HEK293 (cell line): ENCODE measurements around the gene CNIH1.

Experiments
- CTCF ChIA-PET: fragments of 350-600 bp; formaldehyde crosslinking; extraction: SDS; loops from one replicate; lab custom pipeline; 2021; ENCODE audit warnings: antibody characterized with exemption; lab: Yijun Ruan, JAX
- POLR2A ChIA-PET: fragments of 300-600 bp; formaldehyde crosslinking; extraction: SDS; loops from one replicate; lab custom pipeline; 2020; ENCODE audit warnings: antibody characterized with exemption, inconsistent platforms; lab: Yijun Ruan, JAX
- H3K27ac ChIP-seq: fragments of 200-500 bp; sonication (Bioruptor generic); 2 replicates; pipeline ENCODE4 v1.5.1; 2014; ENCODE audit warnings: low read depth, low read length, control low read depth, inconsistent platforms; ENCODE audit errors: extremely low read depth
- H3K36me3 ChIP-seq, 2 experiments: fragments of 200-500 bp in 1 of 2; sonication (Bioruptor generic) in 1 of 2; 1 replicate in 1 of 2; 2 replicates in 1 of 2; pipeline ENCODE4 v1.5.1; 2014 to 2017; ENCODE audit warnings: inconsistent platforms in 2 of 2, low read length in 2 of 2; ENCODE audit not compliant: control insufficient read depth in 2 of 2, insufficient read depth in 1 of 2
- H3K4me1 ChIP-seq: fragments of 200-500 bp; sonication (Bioruptor generic); 2 replicates; pipeline ENCODE4 v1.5.1; 2014; ENCODE audit warnings: mild to moderate bottlenecking, low read length, inconsistent platforms; ENCODE audit not compliant: control insufficient read depth, insufficient read depth
- H3K4me3 ChIP-seq: 2 replicates; pipeline ENCODE4 v1.5.1; 2011; ENCODE audit warnings: low read depth, mild to moderate bottlenecking, control low read depth, low read length, moderate library complexity
- H3K9me3 ChIP-seq: fragments of 200-500 bp; sonication (Bioruptor generic); 2 replicates; pipeline ENCODE4 v1.5.1; 2014; ENCODE audit warnings: low read depth, low read length, inconsistent platforms; ENCODE audit not compliant: control insufficient read depth, insufficient read depth
- BCL11B ChIP-seq: fragments of 450-650 bp; formaldehyde crosslinking; IDR thresholded peaks from 2 replicates; pipeline ENCODE4 v1.5.1; 2016; ENCODE audit warnings: low read depth, missing biosample characterization, missing genetic modification characterization
- GLIS2 ChIP-seq: fragments of 450-650 bp; formaldehyde crosslinking; IDR thresholded peaks from 2 replicates; pipeline ENCODE4 v1.5.1; 2016; ENCODE audit warnings: missing biosample characterization, missing genetic modification characterization
- HOXC10 ChIP-seq: sonication (generic); formaldehyde crosslinking; IDR thresholded peaks from 2 replicates; pipeline ENCODE4 v1.8.1; 2023; ENCODE audit warnings: mild to moderate bottlenecking, missing genetic modification reagents
- SETDB1 ChIP-seq: IDR thresholded peaks from one replicate; pipeline ENCODE4 v1.6.1; 2017; ENCODE audit warnings: mild to moderate bottlenecking, low read length, moderate library complexity, mixed read lengths; ENCODE audit not compliant: insufficient read length
- ZBTB20 ChIP-seq: fragments of 450-650 bp; formaldehyde crosslinking; IDR thresholded peaks from 2 replicates; pipeline ENCODE4 v1.5.1; 2016; ENCODE audit warnings: missing biosample characterization, missing genetic modification characterization
- ZBTB7A ChIP-seq: fragments of 450-650 bp; formaldehyde crosslinking; IDR thresholded peaks from 2 replicates; pipeline ENCODE4 v1.5.1; 2016; ENCODE audit warnings: low read depth, missing biosample characterization, missing genetic modification characterization
- ZNF138 ChIP-seq: fragments of 450-650 bp; formaldehyde crosslinking; IDR thresholded peaks from 2 replicates; pipeline ENCODE4 v1.5.1; 2016; ENCODE audit warnings: missing biosample characterization, missing genetic modification characterization, borderline replicate concordance
- ZNF239 ChIP-seq: fragments of 450-650 bp; formaldehyde crosslinking; IDR thresholded peaks from 2 replicates; pipeline ENCODE4 v1.5.1; 2016; ENCODE audit warnings: missing biosample characterization, missing genetic modification characterization
- ZNF394 ChIP-seq: fragments of 450-650 bp; formaldehyde crosslinking; IDR thresholded peaks from 2 replicates; pipeline ENCODE4 v1.5.1; 2016; ENCODE audit warnings: missing biosample characterization, missing genetic modification characterization, mild to moderate bottlenecking, moderate library complexity, borderline replicate concordance
- ZNF433 ChIP-seq: fragments of 450-650 bp; formaldehyde crosslinking; IDR thresholded peaks from 2 replicates; pipeline ENCODE4 v1.5.1; 2016; ENCODE audit warnings: missing biosample characterization, missing genetic modification characterization, low read depth
- ZNF518A ChIP-seq: fragments of 450-650 bp; formaldehyde crosslinking; conservative IDR thresholded peaks from 2 replicates; pipeline ENCODE4 v1.5.1; 2016; ENCODE audit warnings: low read depth, missing biosample characterization, missing genetic modification characterization
- ZNF600 ChIP-seq: fragments of 450-650 bp; formaldehyde crosslinking; IDR thresholded peaks from 2 replicates; pipeline ENCODE4 v1.5.1; 2016; ENCODE audit warnings: missing biosample characterization, missing genetic modification characterization
- ZNF658 ChIP-seq: fragments of 450-650 bp; formaldehyde crosslinking; IDR thresholded peaks from 2 replicates; pipeline ENCODE4; 2016; ENCODE audit warnings: missing biosample characterization, missing genetic modification characterization
- ZNF747 ChIP-seq: fragments of 450-650 bp; formaldehyde crosslinking; IDR thresholded peaks from 2 replicates; pipeline ENCODE4 v1.5.1; 2016; ENCODE audit warnings: missing biosample characterization, missing genetic modification characterization
- ZNF791 ChIP-seq: fragments of 450-650 bp; formaldehyde crosslinking; IDR thresholded peaks from 2 replicates; pipeline ENCODE4 v1.5.1; 2016; ENCODE audit warnings: missing biosample characterization, missing genetic modification characterization
- TF ChIP-seq, protein P1 (sequence below): fragments of 450-650 bp; formaldehyde crosslinking; IDR thresholded peaks from 2 replicates; pipeline ENCODE4 v1.5.1; 2016; ENCODE audit warnings: missing biosample characterization, missing genetic modification characterization
- TF ChIP-seq, protein P2 (sequence below): fragments of 450-650 bp; formaldehyde crosslinking; IDR thresholded peaks from 2 replicates; pipeline ENCODE4 v1.5.1; 2016; ENCODE audit warnings: missing biosample characterization, missing genetic modification characterization
- TF ChIP-seq, protein P3 (sequence below): fragments of 450-650 bp; formaldehyde crosslinking; IDR thresholded peaks from 2 replicates; pipeline ENCODE4 v1.5.1; 2016; ENCODE audit warnings: missing biosample characterization, missing genetic modification characterization

The CNIH1 gene

DNA sequence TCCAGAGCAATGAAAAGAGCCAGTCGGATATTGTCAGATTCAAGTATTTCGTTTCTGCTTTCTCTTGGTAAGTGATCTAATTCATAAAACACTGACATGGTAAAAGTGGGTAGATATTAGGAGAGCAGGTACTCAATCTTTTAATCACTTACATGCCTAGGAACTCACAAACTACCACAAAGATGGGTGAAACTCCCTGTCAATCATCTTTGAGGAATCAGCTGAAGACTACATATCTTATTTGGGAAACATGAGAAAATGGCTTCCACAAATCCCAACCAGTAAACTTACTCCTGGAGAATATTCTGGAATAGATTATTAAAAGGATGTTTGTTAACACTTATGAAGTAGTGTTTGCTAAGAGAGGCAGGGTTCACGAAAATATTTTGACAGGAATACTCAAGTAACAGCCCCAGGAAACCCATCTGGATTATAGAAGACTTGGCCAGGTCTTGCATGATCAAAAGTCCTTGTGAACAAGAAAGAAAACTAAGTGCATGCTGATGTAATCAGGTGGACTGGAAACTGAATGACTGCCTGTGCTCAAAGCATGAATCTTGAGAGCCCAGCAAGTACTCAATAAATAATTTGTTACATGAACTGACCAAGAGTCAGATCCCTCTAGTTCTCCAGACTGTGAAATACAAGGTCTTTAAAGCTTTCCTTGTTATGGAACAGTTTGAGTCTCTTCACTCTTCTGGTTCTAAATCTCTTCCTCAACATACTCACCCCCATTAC lies 15.5 kb downstream of the CNIH1 start:
- no peaks in the 10 kb centered on the region for H3K4me1 ChIP-seq
- ChIA-PET CTCF (interaction anchor here (0.6 kb wide), 2 partner anchors 18 to 309 kb away, joined by 3 to 4 read pairs; no protein-coding TSS in a partner anchor), POLR2A (no interaction called here)
- no peak overlapping the region for H3K27ac ChIP-seq
- TF ChIP-seq GLIS2 (tag by site-specific recombination) (no peak), ZNF600 (tag by site-specific recombination) (peak; percentile 24; the same call in 1 of the 2 replicates)
- no peak overlapping the region for H3K4me3 ChIP-seq
- H3K36me3 ChIP-seq = peaks cover 31 to 66% of the 10 kb centered on the region in 2 experiments
- H3K9me3 ChIP-seq = no peaks in the 10 kb centered on the region

- Histone ChIP-seq H3K4me1 (no peaks in the 10 kb centered on the region), H3K36me3 (peaks cover 24 to 61% of the 10 kb centered on the region in 2 experiments), H3K27ac (no peak overlapping the region), H3K9me3 (no peaks in the 10 kb centered on the region), H3K4me3 (no peak overlapping the region)
- CTCF ChIA-PET = interaction anchor here (0.6 to 1.5 kb wide), 3 partner anchors 17 to 309 kb away, joined by 3 to 11 read pairs (median 4); no protein-coding TSS in a partner anchor
- POLR2A ChIA-PET = no interaction called here
- TF ChIP-seq BCL11B (tag by site-specific recombination) (no peak), ZNF791 (tag by site-specific recombination) (no peak), HOXC10 (no peak), ZNF518A (tag by site-specific recombination) (no peak), ZNF433 (no peak)
- TF ChIP-seq, protein P1, sequence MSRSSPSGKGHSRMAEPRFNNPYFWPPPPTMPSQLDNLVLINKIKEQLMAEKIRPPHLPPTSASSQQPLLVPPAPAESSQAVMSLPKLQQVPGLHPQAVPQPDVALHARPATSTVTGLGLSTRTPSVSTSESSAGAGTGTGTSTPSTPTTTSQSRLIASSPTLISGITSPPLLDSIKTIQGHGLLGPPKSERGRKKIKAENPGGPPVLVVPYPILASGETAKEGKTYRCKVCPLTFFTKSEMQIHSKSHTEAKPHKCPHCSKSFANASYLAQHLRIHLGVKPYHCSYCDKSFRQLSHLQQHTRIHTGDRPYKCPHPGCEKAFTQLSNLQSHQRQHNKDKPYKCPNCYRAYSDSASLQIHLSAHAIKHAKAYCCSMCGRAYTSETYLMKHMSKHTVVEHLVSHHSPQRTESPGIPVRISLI (tag by site-specific recombination) = no peak
These were observed 16.1 kb downstream of the CNIH1 start for GRCh38 chr14:54425068-54425467.

DNA sequence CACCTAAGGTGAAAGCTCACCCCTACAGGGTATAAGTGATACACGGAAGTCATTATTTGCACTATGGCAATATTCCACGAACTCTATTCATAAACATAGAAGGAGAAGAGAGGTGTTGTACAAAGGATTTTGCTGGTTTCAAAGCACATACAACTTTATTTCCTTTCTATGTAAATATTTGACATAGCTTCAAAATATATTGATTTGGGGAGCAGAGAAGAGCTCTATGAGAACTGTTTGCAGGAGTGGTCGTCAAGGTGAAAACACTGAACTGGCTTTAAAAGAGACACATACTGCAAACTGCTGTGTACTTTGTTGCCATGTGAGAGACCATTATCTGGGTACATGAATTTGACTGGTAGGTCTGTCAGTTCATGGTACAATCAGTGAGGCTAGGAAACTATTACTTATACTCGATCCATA lies 16.7 kb downstream of the CNIH1 start:
- H3K4me3 ChIP-seq = no peak overlapping the region
- ChIA-PET POLR2A (interaction anchor here (1.4 kb wide), 1 partner anchor 15 kb away, joined by 3 read pairs; no protein-coding TSS in a partner anchor), CTCF (interaction anchor here (0.6 to 1.5 kb wide), 3 partner anchors 10 to 353 kb away, joined by 3 to 11 read pairs (median 4); no protein-coding TSS in a partner anchor)
- no peak overlapping the region for H3K27ac ChIP-seq
- H3K36me3 ChIP-seq = peaks cover 26 to 56% of the 10 kb centered on the region in 2 experiments
- no peaks in the 10 kb centered on the region for H3K4me1 ChIP-seq
- no peaks in the 10 kb centered on the region for H3K9me3 ChIP-seq
- TF ChIP-seq ZBTB7A (tag by site-specific recombination) = no peak
- TF ChIP-seq, protein P2, sequence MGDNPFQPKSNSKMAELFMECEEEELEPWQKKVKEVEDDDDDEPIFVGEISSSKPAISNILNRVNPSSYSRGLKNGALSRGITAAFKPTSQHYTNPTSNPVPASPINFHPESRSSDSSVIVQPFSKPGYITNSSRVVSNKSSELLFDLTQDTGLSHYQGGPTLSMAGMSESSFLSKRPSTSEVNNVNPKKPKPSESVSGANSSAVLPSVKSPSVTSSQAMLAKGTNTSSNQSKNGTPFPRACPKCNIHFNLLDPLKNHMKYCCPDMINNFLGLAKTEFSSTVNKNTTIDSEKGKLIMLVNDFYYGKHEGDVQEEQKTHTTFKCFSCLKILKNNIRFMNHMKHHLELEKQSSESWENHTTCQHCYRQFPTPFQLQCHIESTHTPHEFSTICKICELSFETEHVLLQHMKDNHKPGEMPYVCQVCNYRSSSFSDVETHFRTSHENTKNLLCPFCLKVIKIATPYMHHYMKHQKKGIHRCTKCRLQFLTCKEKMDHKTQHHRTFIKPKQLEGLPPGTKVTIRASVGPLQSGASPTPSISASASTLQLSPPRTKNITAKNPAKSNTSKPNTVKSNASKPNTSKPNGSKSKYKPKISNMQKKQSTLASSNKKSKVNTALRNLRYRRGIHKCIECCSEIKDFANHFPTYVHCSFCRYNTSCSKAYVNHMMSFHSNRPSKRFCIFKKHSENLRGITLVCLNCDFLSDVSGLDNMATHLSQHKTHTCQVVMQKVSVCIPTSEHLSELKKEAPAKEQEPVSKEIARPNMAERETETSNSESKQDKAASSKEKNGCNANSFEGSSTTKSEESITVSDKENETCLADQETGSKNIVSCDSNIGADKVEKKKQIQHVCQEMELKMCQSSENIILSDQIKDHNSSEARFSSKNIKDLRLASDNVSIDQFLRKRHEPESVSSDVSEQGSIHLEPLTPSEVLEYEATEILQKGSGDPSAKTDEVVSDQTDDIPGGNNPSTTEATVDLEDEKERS = no peak
- TF ChIP-seq ZNF658 (tag by site-specific recombination) = no peak
- TF ChIP-seq ZBTB20 (tag by site-specific recombination) = no peak
- TF ChIP-seq, protein P3, sequence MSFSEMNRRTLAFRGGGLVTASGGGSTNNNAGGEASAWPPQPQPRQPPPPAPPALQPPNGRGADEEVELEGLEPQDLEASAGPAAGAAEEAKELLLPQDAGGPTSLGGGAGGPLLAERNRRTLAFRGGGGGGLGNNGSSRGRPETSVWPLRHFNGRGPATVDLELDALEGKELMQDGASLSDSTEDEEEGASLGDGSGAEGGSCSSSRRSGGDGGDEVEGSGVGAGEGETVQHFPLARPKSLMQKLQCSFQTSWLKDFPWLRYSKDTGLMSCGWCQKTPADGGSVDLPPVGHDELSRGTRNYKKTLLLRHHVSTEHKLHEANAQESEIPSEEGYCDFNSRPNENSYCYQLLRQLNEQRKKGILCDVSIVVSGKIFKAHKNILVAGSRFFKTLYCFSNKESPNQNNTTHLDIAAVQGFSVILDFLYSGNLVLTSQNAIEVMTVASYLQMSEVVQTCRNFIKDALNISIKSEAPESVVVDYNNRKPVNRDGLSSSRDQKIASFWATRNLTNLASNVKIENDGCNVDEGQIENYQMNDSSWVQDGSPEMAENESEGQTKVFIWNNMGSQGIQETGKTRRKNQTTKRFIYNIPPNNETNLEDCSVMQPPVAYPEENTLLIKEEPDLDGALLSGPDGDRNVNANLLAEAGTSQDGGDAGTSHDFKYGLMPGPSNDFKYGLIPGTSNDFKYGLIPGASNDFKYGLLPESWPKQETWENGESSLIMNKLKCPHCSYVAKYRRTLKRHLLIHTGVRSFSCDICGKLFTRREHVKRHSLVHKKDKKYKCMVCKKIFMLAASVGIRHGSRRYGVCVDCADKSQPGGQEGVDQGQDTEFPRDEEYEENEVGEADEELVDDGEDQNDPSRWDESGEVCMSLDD (tag by site-specific recombination) = no peak
- TF ChIP-seq ZNF747 (tag by site-specific recombination) = no peak
- TF ChIP-seq SETDB1 = no peak
- no peak for TF ChIP-seq ZNF138 (tag by site-specific recombination)
- TF ChIP-seq ZNF394 (tag by site-specific recombination) = no peak
- TF ChIP-seq ZNF239 (tag by site-specific recombination) = no peak
